HepG2 (cell line): ENCODE measurements around the gene SYDE2. TPM values are rescaled to one million over a fixed set of nuclear protein-coding genes. Genes with fewer than 3 reads are reported as not detected.

Experiments
- ATAC-seq: fragments of 200-7000 bp; cut with Tn5 transposase; 3 replicates; pipeline ENCODE4 v1.9.1; 2020; ENCODE audit warnings: mild to moderate bottlenecking, moderate library complexity
- BruUV-seq: library from RNA; stranded (reverse); fragments of 400-500 nt; replicated peaks from 2 replicates; lab custom pipeline; 2021; lab: Mats Ljungman, UMichigan
- CTCF ChIA-PET: fragments of 300-600 bp; formaldehyde crosslinking; extraction: SDS; loops from one replicate; lab custom pipeline; 2021; ENCODE audit warnings: low total read pairs, inconsistent platforms, low intra/inter-chr PET ratio; lab: Yijun Ruan, JAX
- POLR2A ChIA-PET: fragments of 350-600 bp; sonication (Branson Sonifier 250); formaldehyde crosslinking; loops from one replicate; lab custom pipeline; 2020; ENCODE audit warnings: antibody characterized with exemption, inconsistent platforms; lab: Yijun Ruan, JAX
- DNase-seq: peaks from one replicate; pipeline ENCODE4 v3.0.0-alpha.2; 2015; ENCODE audit warnings: low spot score
- FAIRE-seq: peaks from 3 replicates; lab custom pipeline; 2011; peaks lifted over from hg19 to GRCh38; lab: Jason Lieb, UNC
- H2AFZ ChIP-seq: one replicate; pipeline ENCODE4 v1.6.1; 2011; ENCODE audit warnings: low read length, inconsistent platforms
- H3K27ac ChIP-seq: fragments of 300-600 bp; 3 replicates; pipeline ENCODE4 v1.8.0; 2011; ENCODE audit warnings: mixed run types, mild to moderate bottlenecking, mixed read lengths, low read length, inconsistent platforms; ENCODE audit not compliant: insufficient read depth; ENCODE audit errors: extremely low read length
- H3K27me3 ChIP-seq, 2 experiments: fragments of 200-600 bp in 1 of 2; 2 replicates in 1 of 2; 3 replicates in 1 of 2; pipeline versions ENCODE4 v1.6.0 to v1.8.0; 2011; ENCODE audit warnings: low read length in 2 of 2, mild to moderate bottlenecking in 2 of 2, moderate library complexity in 2 of 2, inconsistent platforms in 1 of 2; ENCODE audit not compliant: insufficient read depth in 2 of 2, control insufficient read depth in 1 of 2
- H3K36me3 ChIP-seq, 2 experiments: fragments of 200-600 bp in 1 of 2; replicated peaks in 1 of 2; 2 replicates in 1 of 2; 3 replicates in 1 of 2; pipeline versions ENCODE4 v1.5.1 to v1.8.0; 2011; ENCODE audit warnings: low read length in 2 of 2, inconsistent platforms in 1 of 2; ENCODE audit not compliant: insufficient read depth in 2 of 2, control insufficient read depth in 1 of 2
- H3K4me1 ChIP-seq: 2 replicates; pipeline ENCODE4 v1.5.1; 2012; ENCODE audit warnings: low read length, inconsistent platforms; ENCODE audit not compliant: insufficient read depth
- H3K4me2 ChIP-seq: 2 replicates; pipeline ENCODE4 v1.6.0; 2011; ENCODE audit warnings: low read depth, low read length, inconsistent platforms
- H3K4me3 ChIP-seq, 3 experiments: fragments of 200-600 bp in 1 of 3; sonication (generic), shearing (Covaris generic) in 1 of 3; replicated peaks in 1 of 3; 2 replicates each; pipeline ENCODE4 v1.5.1; 2011 to 2016; ENCODE audit warnings: low read length in 3 of 3, inconsistent platforms in 2 of 3, low read depth in 2 of 3, mild to moderate bottlenecking in 2 of 3, control low read depth in 1 of 3, mixed read lengths in 1 of 3; ENCODE audit not compliant: insufficient read depth in 1 of 3
- H3K79me2 ChIP-seq: one replicate; pipeline ENCODE4 v1.6.1; 2011; ENCODE audit warnings: low read length, inconsistent platforms; ENCODE audit not compliant: insufficient read depth
- H3K9ac ChIP-seq: 2 replicates; pipeline ENCODE4 v1.6.0; 2011; ENCODE audit warnings: mild to moderate bottlenecking, low read depth, low read length, inconsistent platforms; ENCODE audit not compliant: insufficient read depth
- H3K9me3 ChIP-seq: 2 replicates; pipeline ENCODE4 v1.5.1; 2012; ENCODE audit warnings: mild to moderate bottlenecking, low read length
- H4K20me1 ChIP-seq: 2 replicates; pipeline ENCODE4 v1.6.0; 2011; ENCODE audit warnings: inconsistent platforms, mild to moderate bottlenecking, low read length, moderate library complexity; ENCODE audit not compliant: insufficient read depth
- CCDC6 ChIP-seq: sonication (generic); formaldehyde crosslinking; IDR thresholded peaks from 2 replicates; pipeline ENCODE4 v1.8.1; 2022; ENCODE audit warnings: mild to moderate bottlenecking, missing genetic modification reagents, moderate library complexity
- CHCHD3 ChIP-seq: sonication (generic); formaldehyde crosslinking; IDR thresholded peaks from 2 replicates; pipeline ENCODE4 v1.8.0; 2022; ENCODE audit warnings: mild to moderate bottlenecking, missing genetic modification reagents, moderate library complexity
- DNMT1 ChIP-seq: sonication (generic); formaldehyde crosslinking; IDR thresholded peaks from 2 replicates; pipeline ENCODE4 v1.5.1; 2020; ENCODE audit warnings: mild to moderate bottlenecking, missing genetic modification reagents
- FOXJ3 ChIP-seq: sonication (generic); formaldehyde crosslinking; IDR thresholded peaks from 2 replicates; pipeline ENCODE4 v1.4.0; 2020; ENCODE audit warnings: missing genetic modification reagents, mild to moderate bottlenecking, borderline replicate concordance
- GATAD1 ChIP-seq: IDR thresholded peaks from 2 replicates; pipeline ENCODE4 v1.6.1; 2016; ENCODE audit warnings: missing genetic modification reagents, missing compliant biosample characterization
- RBAK ChIP-seq: sonication (generic); formaldehyde crosslinking; IDR thresholded peaks from 2 replicates; pipeline ENCODE4 v1.5.1; 2020; ENCODE audit warnings: mild to moderate bottlenecking, missing genetic modification reagents
- REPIN1 ChIP-seq: sonication (generic); formaldehyde crosslinking; IDR thresholded peaks from 2 replicates; pipeline ENCODE4 v1.8.0; 2022; ENCODE audit warnings: missing genetic modification reagents, low read depth, mild to moderate bottlenecking, borderline replicate concordance
- RFXAP ChIP-seq: sonication (generic); formaldehyde crosslinking; IDR thresholded peaks from 2 replicates; pipeline ENCODE4 v1.4.0; 2020; ENCODE audit warnings: missing genetic modification reagents, borderline replicate concordance
- SP140L ChIP-seq: sonication (generic); formaldehyde crosslinking; IDR thresholded peaks from 2 replicates; pipeline ENCODE4 v1.4.0; 2020; ENCODE audit warnings: missing genetic modification reagents, borderline replicate concordance
- TBL1XR1 ChIP-seq: fragments of 150-350 bp; IDR thresholded peaks from 2 replicates; pipeline ENCODE4 v1.6.1; 2014; ENCODE audit warnings: borderline replicate concordance, low read length; ENCODE audit not compliant: partially characterized antibody
- ZC3H4 ChIP-seq: sonication (generic); formaldehyde crosslinking; IDR thresholded peaks from 2 replicates; pipeline ENCODE4 v1.4.0; 2020; ENCODE audit warnings: missing genetic modification reagents, borderline replicate concordance
- ZNF792 ChIP-seq: IDR thresholded peaks from 2 replicates; pipeline ENCODE4 v1.6.1; 2016
- WGBS: methylation state at CpG from one replicate; pipeline ENCODE4 v1.1.6; 2017; ENCODE audit warnings: low lambda C conversion rate; 5-methylcytosine and 5-hydroxymethylcytosine counted together
- in situ Hi-C: cut with HindIII; loops from 2 replicates; pipeline ENCODE4 v1.10.0; 2017; ENCODE audit warnings: low pct_unique_long_range_greater_than_20kb; ENCODE audit not compliant: extremely low pct_ligation_motif_present
- intact Hi-C: fragments of 100-400 bp; cut with micrococcal nuclease; formaldehyde crosslinking; loops from one replicate; pipeline ENCODE4 v1.10.0; 2022; ENCODE audit not compliant: unreplicated experiment
- polyA plus RNA-seq, 8 experiments: library from polyadenylated mRNA; depleted of rRNA in 3 of 8; stranded (reverse) in 7 of 8; unstranded in 1 of 8; fragments of >200 nt; fragmentation: Illumina TruSeq in 4 of 8; extraction: Trizol in 4 of 8; gene quantifications; 2 replicates each; pipeline versions ENCODE4 v1.2.1 to v1.2.3, GENCODE V29; 2011 to 2016; ENCODE audit warnings: low read depth in 4 of 8, missing spikeins in 1 of 8, mixed read lengths in 1 of 8; ENCODE audit not compliant: insufficient read depth in 1 of 8
- total RNA-seq, 5 experiments: library from RNA; depleted of rRNA; stranded (reverse); fragments of >200 nt; fragmentation: Illumina TruSeq; extraction: Trizol; gene quantifications; 2 replicates each; pipeline ENCODE4 v1.2.3, GENCODE V29; 2016; ENCODE audit warnings: low read depth in 1 of 5
- TF ChIP-seq, protein P1 (sequence below): fragments of 450-650 bp; IDR thresholded peaks from 2 replicates; pipeline ENCODE4 v1.6.1; 2017; ENCODE audit warnings: mild to moderate bottlenecking

Gene SYDE2
- total and polyA plus RNA-seq, 2 of the 13 experiments (the other 11 are each of a cell fraction or from before 2014, with no cell fraction given), result 1.8 to 5.3 TPM

DNA sequence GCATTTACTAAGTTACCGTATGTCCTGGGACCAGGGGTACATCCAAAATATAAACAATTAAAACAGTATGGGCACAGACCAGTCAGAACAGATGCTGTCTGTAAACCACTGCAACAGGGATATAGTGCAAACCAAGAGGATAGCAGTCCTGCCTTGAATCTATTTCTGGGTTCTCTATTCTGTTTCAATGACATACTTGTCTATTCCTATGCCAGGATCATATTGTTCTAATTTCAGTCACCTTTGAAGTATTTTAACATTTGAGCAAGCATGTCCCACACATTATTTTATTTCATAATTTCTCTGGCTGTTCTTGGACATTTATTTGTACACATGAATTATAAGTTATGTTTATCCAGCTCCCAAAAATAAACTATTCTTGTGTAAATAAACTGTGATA lies 28.2 kb upstream of the SYDE2 start:
- H3K4me1 ChIP-seq, result peaks cover 21% of the 10 kb centered on the region
- H3K9me3 ChIP-seq, result no peaks in the 10 kb centered on the region
- 89% methylated on average over 1 of the region's 1 CpG for WGBS
- in situ Hi-C loops (no loop called here), intact Hi-C loops (no loop called here)
- FAIRE-seq (no peak), DNase-seq (no peak), ATAC-seq (no peak)
- H3K27ac ChIP-seq, result no peak overlapping the region
- H3K9ac ChIP-seq, result no peak overlapping the region
- no peak overlapping the region for H3K4me3 ChIP-seq
- H4K20me1 ChIP-seq, result no peaks in the 10 kb centered on the region
- CTCF ChIA-PET, result no interaction called here
- no peak overlapping the region for H2AFZ ChIP-seq
- no TSS peak for BruUV-seq
- no peaks in the 10 kb centered on the region for H3K36me3 ChIP-seq
- no peaks in the 10 kb centered on the region for H3K27me3 ChIP-seq
- no peaks in the 10 kb centered on the region for H3K79me2 ChIP-seq
- H3K4me2 ChIP-seq, result no peak overlapping the region; the same call in 1 of the 2 replicates
- TF ChIP-seq ZC3H4, result no peak
- TF ChIP-seq FOXJ3 (CRISPR knock-in tag), result no peak
- no peak for TF ChIP-seq TBL1XR1
- no peak for TF ChIP-seq RBAK (CRISPR knock-in tag)
- no peak for TF ChIP-seq SP140L (CRISPR knock-in tag)
- TF ChIP-seq ZNF792, result no peak
- TF ChIP-seq CCDC6, result no peak
- no peak for TF ChIP-seq RFXAP
- no peak for TF ChIP-seq CHCHD3 (CRISPR knock-in tag)
- TF ChIP-seq, protein P1, sequence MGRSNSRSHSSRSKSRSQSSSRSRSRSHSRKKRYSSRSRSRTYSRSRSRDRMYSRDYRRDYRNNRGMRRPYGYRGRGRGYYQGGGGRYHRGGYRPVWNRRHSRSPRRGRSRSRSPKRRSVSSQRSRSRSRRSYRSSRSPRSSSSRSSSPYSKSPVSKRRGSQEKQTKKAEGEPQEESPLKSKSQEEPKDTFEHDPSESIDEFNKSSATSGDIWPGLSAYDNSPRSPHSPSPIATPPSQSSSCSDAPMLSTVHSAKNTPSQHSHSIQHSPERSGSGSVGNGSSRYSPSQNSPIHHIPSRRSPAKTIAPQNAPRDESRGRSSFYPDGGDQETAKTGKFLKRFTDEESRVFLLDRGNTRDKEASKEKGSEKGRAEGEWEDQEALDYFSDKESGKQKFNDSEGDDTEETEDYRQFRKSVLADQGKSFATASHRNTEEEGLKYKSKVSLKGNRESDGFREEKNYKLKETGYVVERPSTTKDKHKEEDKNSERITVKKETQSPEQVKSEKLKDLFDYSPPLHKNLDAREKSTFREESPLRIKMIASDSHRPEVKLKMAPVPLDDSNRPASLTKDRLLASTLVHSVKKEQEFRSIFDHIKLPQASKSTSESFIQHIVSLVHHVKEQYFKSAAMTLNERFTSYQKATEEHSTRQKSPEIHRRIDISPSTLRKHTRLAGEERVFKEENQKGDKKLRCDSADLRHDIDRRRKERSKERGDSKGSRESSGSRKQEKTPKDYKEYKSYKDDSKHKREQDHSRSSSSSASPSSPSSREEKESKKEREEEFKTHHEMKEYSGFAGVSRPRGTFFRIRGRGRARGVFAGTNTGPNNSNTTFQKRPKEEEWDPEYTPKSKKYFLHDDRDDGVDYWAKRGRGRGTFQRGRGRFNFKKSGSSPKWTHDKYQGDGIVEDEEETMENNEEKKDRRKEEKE, result no peak
- no peak for TF ChIP-seq DNMT1 (CRISPR knock-in tag)
- TF ChIP-seq GATAD1 (CRISPR knock-in tag), result no peak
- no peak for TF ChIP-seq REPIN1 (CRISPR knock-in tag)
- TF ChIP-seq, all 625 proteins: peak for 0
- POLR2A ChIA-PET, result no interaction called here
